ENCODE data around the gene ENSA.
"Not testable (repeated sequence)": the region's sequence is repeated elsewhere in the genome, so short reads cannot be mapped to it uniquely, and the experiment has no call there.

The ENSA gene

GRCh38 chr1:150621497-150622302 is 7.7 kb downstream of the ENSA start:
- DNase-seq (ENCODE audit: low read depth), result peak; percentile 81

GRCh38 chr1:150620919-150621318 is 8.5 kb downstream of the ENSA start:
- DNase-seq (ENCODE audit: low read depth), result no peak

- peak; percentile 78 for DNase-seq (ENCODE audit: low read depth)
These were observed 9.6 kb downstream of the ENSA start for GRCh38 chr1:150619576-150620509.

GRCh38 chr1:150615346-150616201 is 13.8 kb downstream of the ENSA start:
- DNase-seq (ENCODE audit: low read depth), result no peak

GRCh38 chr1:150613061-150613920 is 16.1 kb downstream of the ENSA start:
- DNase-seq (ENCODE audit: low read depth), result peak; percentile 88

GRCh38 chr1:150612014-150612345 is 17.4 kb downstream of the ENSA start:
- no peak for DNase-seq (ENCODE audit: low read depth)

GRCh38 chr1:150610576-150610975 is 18.8 kb downstream of the ENSA start:
- no peak for DNase-seq (ENCODE audit: low read depth)

- no peak for DNase-seq (ENCODE audit: low read depth)
These were observed 19.7 kb downstream of the ENSA start for GRCh38 chr1:150609732-150610131.

GRCh38 chr1:150606463-150607142 is 22.8 kb downstream of the ENSA start:
- no peak for DNase-seq (ENCODE audit: low read depth)

GRCh38 chr1:150605451-150605731 is 24.0 kb downstream of the ENSA start:
- DNase-seq (ENCODE audit: low read depth), result not testable (repeated sequence)

- DNase-seq (ENCODE audit: low read depth), result no peak
These were observed 25.2 kb downstream of the ENSA start for GRCh38 chr1:150604226-150604588.

GRCh38 chr1:150603711-150604110 is 25.7 kb downstream of the ENSA start:
- DNase-seq (ENCODE audit: low read depth), result no peak

GRCh38 chr1:150602372-150602771 is 27.0 kb downstream of the ENSA start:
- DNase-seq (ENCODE audit: low read depth), result not testable (repeated sequence)

- no peak for DNase-seq (ENCODE audit: low read depth)
These were observed 27.9 kb downstream of the ENSA start for GRCh38 chr1:150601540-150601939.

- DNase-seq (ENCODE audit: low read depth), result not testable (repeated sequence)
These were observed 31.1 kb downstream of the ENSA start for GRCh38 chr1:150598346-150598745.

- no peak for DNase-seq (ENCODE audit: low read depth)
These were observed 32.4 kb downstream of the ENSA start for GRCh38 chr1:150596976-150597375.

GRCh38 chr1:150596095-150596892 is 33.1 kb downstream of the ENSA start:
- no peak for DNase-seq (ENCODE audit: low read depth)

GRCh38 chr1:150582371-150582770 is 47.0 kb downstream of the ENSA start:
- peak; percentile 62 for DNase-seq (ENCODE audit: low read depth)

GRCh38 chr1:150581962-150582361 is 47.5 kb downstream of the ENSA start:
- DNase-seq (ENCODE audit: low read depth), result not testable (repeated sequence)

GRCh38 chr1:150581437-150581836 is 48.0 kb downstream of the ENSA start:
- not testable (repeated sequence) for DNase-seq (ENCODE audit: low read depth)

Data from iris pigment epithelial cell (primary cell).